GM23248 (cell line): Measurements from ENCODE around the gene RNF11. TPM values are rescaled to one million over a fixed set of nuclear protein-coding genes. Genes with fewer than 3 reads are reported as not detected.
A peak's percentile ranks its signal among the peaks of the same experiment; 100 is the strongest.

Source experiments
- DNase-seq: peaks from one replicate; pipeline ENCODE4 v3.0.0-alpha.2; 2015
- H2AFZ ChIP-seq: fragments of 200-600 bp; sonication (generic); 2 replicates; pipeline ENCODE4 v1.6.1; 2016; ENCODE audit warnings: antibody characterized with exemption
- H3F3A ChIP-seq: fragments of 200-600 bp; sonication (generic); 2 replicates; pipeline ENCODE4 v1.6.1; 2016; ENCODE audit warnings: mild to moderate bottlenecking, antibody characterized with exemption, mixed run types; ENCODE audit not compliant: insufficient read depth
- H3K27ac ChIP-seq: fragments of 200-600 bp; sonication (generic); 2 replicates; pipeline ENCODE4 v1.5.1; 2016; ENCODE audit warnings: mild to moderate bottlenecking
- H3K27me3 ChIP-seq: fragments of 200-600 bp; sonication (generic); replicated peaks from 2 replicates; pipeline ENCODE4 v1.6.1; 2016; ENCODE audit warnings: mild to moderate bottlenecking; ENCODE audit not compliant: insufficient read depth
- H3K36me3 ChIP-seq: fragments of 200-600 bp; sonication (generic); 2 replicates; pipeline ENCODE4 v1.6.1; 2016; ENCODE audit warnings: low read depth, mild to moderate bottlenecking
- H3K4me1 ChIP-seq: fragments of 200-600 bp; sonication (generic); 2 replicates; pipeline ENCODE4 v1.6.1; 2016; ENCODE audit warnings: mild to moderate bottlenecking; ENCODE audit not compliant: insufficient read depth
- H3K4me2 ChIP-seq: fragments of 200-600 bp; sonication (generic); one replicate; pipeline ENCODE4 v1.6.1; 2016; ENCODE audit warnings: mild to moderate bottlenecking; ENCODE audit not compliant: unreplicated experiment
- H3K4me3 ChIP-seq: fragments of 200-600 bp; sonication (generic); 2 replicates; pipeline ENCODE4 v1.5.1; 2016; ENCODE audit warnings: mild to moderate bottlenecking
- H3K79me2 ChIP-seq: fragments of 200-600 bp; sonication (generic); 2 replicates; pipeline ENCODE4 v1.6.1; 2016; ENCODE audit warnings: mild to moderate bottlenecking; ENCODE audit not compliant: insufficient read depth
- H3K9ac ChIP-seq: fragments of 200-600 bp; sonication (generic); 2 replicates; pipeline ENCODE4 v1.6.1; 2016; ENCODE audit warnings: mild to moderate bottlenecking
- H3K9me2 ChIP-seq: fragments of 200-600 bp; sonication (generic); 2 replicates; pipeline ENCODE4 v1.6.1; 2016; ENCODE audit warnings: mixed run types, mild to moderate bottlenecking, moderate library complexity; ENCODE audit not compliant: insufficient read depth
- H3K9me3 ChIP-seq: fragments of 200-600 bp; sonication (generic); one replicate; pipeline ENCODE4 v1.6.1; 2017; ENCODE audit warnings: low read depth
- H4K20me1 ChIP-seq: fragments of 200-600 bp; sonication (generic); 2 replicates; pipeline ENCODE4 v1.6.0; 2016; ENCODE audit not compliant: insufficient read depth
- EZH2 ChIP-seq: fragments of 200-600 bp; sonication (generic); IDR thresholded peaks from 2 replicates; pipeline ENCODE4 v1.6.1; 2018; ENCODE audit warnings: antibody characterized with exemption, mild to moderate bottlenecking; ENCODE audit not compliant: insufficient read depth, poor library complexity, severe bottlenecking
- EZH2phosphoT487 ChIP-seq: fragments of 200-600 bp; sonication (generic); IDR thresholded peaks from 2 replicates; pipeline ENCODE4 v1.6.1; 2018; ENCODE audit warnings: antibody characterized with exemption, moderate library complexity, mild to moderate bottlenecking, low read depth; ENCODE audit not compliant: insufficient read depth
- WGBS, 2 experiments: methylation state at CpG; one replicate each; pipeline ENCODE4 v1.1.6; 2015 to 2017; ENCODE audit warnings: low lambda C conversion rate in 2 of 2, low coverage in 1 of 2; ENCODE audit errors: missing lambda C conversion rate in 2 of 2; 5-methylcytosine and 5-hydroxymethylcytosine counted together
- in situ Hi-C: fragments of 300-500 bp; cut with MboI; formaldehyde crosslinking; loops from 2 replicates; pipeline ENCODE4 v1.15.0; 2020
- polyA plus RNA-seq: library from polyadenylated mRNA; unstranded; fragments of >200 nt; fragmentation: Nextera tagmentation; extraction: Ambion mirVana; gene quantifications from 2 replicates; pipeline ENCODE4 v1.2.1, GENCODE V29; 2016
- total RNA-seq: library from RNA; depleted of rRNA; stranded (reverse); fragments of >200 nt; shearing (Covaris generic); gene quantifications from 2 replicates; pipeline ENCODE4 v1.2.3, GENCODE V29; 2014

The RNF11 gene
- total and polyA plus RNA-seq, 2 experiments from 2014 or later = 94.1 to 128 TPM

DNA sequence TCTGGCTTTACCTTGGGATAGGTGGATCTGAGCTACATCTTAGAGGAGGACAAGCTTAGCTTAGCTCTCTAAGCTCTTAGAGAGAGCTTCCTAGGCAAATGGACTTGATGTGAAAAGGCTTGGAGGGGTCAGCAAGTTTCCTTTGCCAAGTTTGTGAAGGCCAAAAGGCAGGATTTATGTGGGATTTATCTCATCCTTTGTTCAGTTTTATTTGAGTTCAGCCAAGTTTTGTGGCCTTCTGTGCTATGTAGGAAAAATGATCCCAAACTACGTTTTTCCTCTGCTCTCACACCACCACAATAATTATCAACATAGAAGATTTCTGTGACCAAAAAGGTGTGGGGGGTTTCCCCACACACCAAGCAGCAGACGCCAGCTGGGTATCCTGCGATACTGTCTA is 26.0 kb upstream of the RNF11 start:
- no peak overlapping the region for H3K4me2 ChIP-seq
- no peak overlapping the region for H3K27ac ChIP-seq
- no peak overlapping the region for H3K9ac ChIP-seq
- H3K4me3 ChIP-seq = no peak overlapping the region
- H3F3A ChIP-seq = peaks cover 12% of the 10 kb centered on the region
- peaks cover 12% of the 10 kb centered on the region for H3K4me1 ChIP-seq
- no peaks in the 10 kb centered on the region for H3K9me2 ChIP-seq
- no peaks in the 10 kb centered on the region for H3K79me2 ChIP-seq
- no peak overlapping the region for H2AFZ ChIP-seq
- no peaks in the 10 kb centered on the region for H4K20me1 ChIP-seq
- no peaks in the 10 kb centered on the region for H3K27me3 ChIP-seq
- DNase-seq = no peak
- no peaks in the 10 kb centered on the region for H3K36me3 ChIP-seq
- TF ChIP-seq EZH2 (no peak), EZH2phosphoT487 (no peak)
- no peaks in the 10 kb centered on the region for H3K9me3 ChIP-seq
- in situ Hi-C loops = no loop called here
- 63 to 71% methylated on average over 3 of the region's 3 CpGs for WGBS, 2 experiments

DNA sequence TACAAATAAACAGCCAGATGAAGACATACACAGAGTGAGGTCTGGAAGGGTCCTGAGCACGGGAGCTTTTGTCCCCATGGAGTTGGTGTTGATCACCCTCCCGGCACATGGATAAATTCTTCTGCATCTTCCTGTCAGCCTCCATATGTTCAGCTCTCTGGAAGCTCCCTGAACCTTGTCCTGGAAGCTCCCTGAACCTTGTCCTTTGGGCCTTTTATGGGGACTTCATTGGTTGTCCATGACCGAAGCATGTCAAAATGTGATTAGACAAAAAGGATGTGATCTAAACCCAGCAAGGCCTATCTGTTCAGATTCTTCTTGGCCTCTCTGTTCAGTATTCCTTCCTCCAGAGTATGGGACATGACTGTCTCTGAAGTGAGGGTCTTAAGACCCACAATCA is 25.4 kb upstream of the RNF11 start:
- H2AFZ ChIP-seq = no peak overlapping the region
- 47 to 67% methylated on average over 3 of the region's 3 CpGs for WGBS, 2 experiments
- no peaks in the 10 kb centered on the region for H3K9me3 ChIP-seq
- no peaks in the 10 kb centered on the region for H4K20me1 ChIP-seq
- DNase-seq = no peak
- TF ChIP-seq EZH2phosphoT487 = no peak
- TF ChIP-seq EZH2 = no peak
- no peaks in the 10 kb centered on the region for H3K9me2 ChIP-seq
- no peak overlapping the region for H3K9ac ChIP-seq
- H3K4me2 ChIP-seq = no peak overlapping the region
- H3K79me2 ChIP-seq = no peaks in the 10 kb centered on the region
- H3K4me3 ChIP-seq = no peak overlapping the region
- no peak overlapping the region for H3K27ac ChIP-seq
- in situ Hi-C loops = no loop called here
- peaks cover 18% of the 10 kb centered on the region for H3K4me1 ChIP-seq
- H3F3A ChIP-seq = peaks cover 17% of the 10 kb centered on the region
- no peaks in the 10 kb centered on the region for H3K36me3 ChIP-seq
- no peaks in the 10 kb centered on the region for H3K27me3 ChIP-seq

DNA sequence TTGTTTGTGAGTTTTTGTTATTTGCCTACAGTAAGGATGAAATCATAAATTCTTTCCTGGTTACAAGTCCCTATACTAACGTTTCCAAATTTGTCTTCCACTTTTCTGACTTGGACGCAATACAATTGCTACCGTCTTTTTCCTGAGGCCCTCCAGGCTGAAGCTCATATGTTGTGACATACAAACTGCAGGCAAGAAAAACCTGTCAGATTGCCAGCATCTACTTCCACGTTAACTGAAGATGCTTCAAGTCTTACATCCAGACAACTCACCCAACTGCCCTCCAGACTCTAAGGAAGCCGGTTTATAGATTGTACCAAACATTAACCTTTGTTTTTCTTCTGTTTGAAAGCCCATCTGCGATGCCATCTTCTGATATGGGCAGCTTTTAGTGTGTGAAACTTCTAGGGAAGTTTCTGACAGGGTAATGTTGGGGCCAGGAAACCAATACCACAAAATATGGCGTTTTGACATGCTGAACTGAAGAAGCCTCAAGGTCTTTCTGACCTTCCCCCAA is 21.4 kb upstream of the RNF11 start:
- Histone ChIP-seq H3F3A (peaks cover 17% of the 10 kb centered on the region), H3K9ac (peak overlapping the region; percentile 19; the same call in 1 of the 2 replicates), H3K9me2 (no peaks in the 10 kb centered on the region), H4K20me1 (no peaks in the 10 kb centered on the region), H3K36me3 (no peaks in the 10 kb centered on the region), H3K4me1 (peaks cover 19% of the 10 kb centered on the region), H3K79me2 (no peaks in the 10 kb centered on the region), H3K4me3 (peak overlapping the region; percentile 25), H3K27ac (peak overlapping the region; percentile 68), H3K27me3 (no peaks in the 10 kb centered on the region), H3K4me2 (peak overlapping the region; percentile 67), H3K9me3 (no peaks in the 10 kb centered on the region), H2AFZ (peak overlapping the region; percentile 23; the same call in 1 of the 2 replicates)
- 16 to 18% methylated on average over 7 of the region's 7 CpGs for WGBS, 2 experiments
- no peak for TF ChIP-seq EZH2phosphoT487
- TF ChIP-seq EZH2 = no peak
- DNase-seq = peak; percentile 92
- in situ Hi-C loops = no loop called here

DNA sequence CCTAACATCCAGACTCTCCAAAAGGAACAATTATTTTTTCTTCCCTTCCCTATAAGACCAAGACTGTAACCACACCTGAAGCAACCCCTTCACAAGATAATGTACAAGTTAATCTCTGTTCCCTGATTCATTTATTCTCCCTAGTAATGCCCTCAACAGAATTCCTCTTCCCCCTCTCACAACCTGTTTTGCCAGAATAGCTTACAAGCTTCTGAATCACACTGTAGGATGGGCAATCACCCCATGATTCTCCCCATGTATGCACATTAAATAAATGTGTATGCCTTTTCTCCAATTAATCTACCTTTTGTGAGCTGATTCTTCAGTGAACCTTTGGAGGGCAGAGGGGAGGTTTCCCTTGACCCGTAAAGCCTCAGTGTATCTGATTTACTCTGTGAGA is 20.9 kb upstream of the RNF11 start:
- no peak for TF ChIP-seq EZH2phosphoT487
- no peak for TF ChIP-seq EZH2
- Histone ChIP-seq H3K79me2 (no peaks in the 10 kb centered on the region), H3K9me2 (no peaks in the 10 kb centered on the region), H3K27ac (peak overlapping the region; percentile 68), H3K4me3 (peak overlapping the region; percentile 25; the same call in 1 of the 2 replicates), H3K9ac (peak overlapping the region; percentile 19; the same call in 1 of the 2 replicates), H4K20me1 (no peaks in the 10 kb centered on the region), H3K27me3 (no peaks in the 10 kb centered on the region), H3F3A (peaks cover 17% of the 10 kb centered on the region), H3K36me3 (no peaks in the 10 kb centered on the region), H3K9me3 (no peaks in the 10 kb centered on the region), H3K4me1 (peaks cover 19% of the 10 kb centered on the region), H3K4me2 (peak overlapping the region; percentile 67), H2AFZ (no peak overlapping the region)
- in situ Hi-C loops = no loop called here
- 96 to 100% methylated on average over 1 of the region's 1 CpG for WGBS, 2 experiments
- DNase-seq = peak; percentile 73
